Stimulated activated CD4-positive, alpha-beta T cell treated with anti-CD3 and anti-CD28 coated beads, Interleukin-1b, Interleukin-23, amount 100 ng/mL, for 4 hours (primary cell): ENCODE results near the gene IRF8.
"Not testable (repeated sequence)": the region's sequence is repeated elsewhere in the genome, so short reads cannot be mapped to it uniquely, and the experiment has no call there.

Experiments used
- DNase-seq, 2 donors: peaks; one replicate each; pipeline ENCODE4 v3.0.0-alpha.2; 2020; ENCODE audit warnings: low read depth in 2 of 2

IRF8 gene

GRCh38 chr16:85898521-85899442 is at the start of gene IRF8:
IRF8 (plus strand) TSS chr16:85899162; CDS start chr16:85903016, 3,854 bp downstream.
- DNase-seq = peak; percentile 81 to 89

GRCh38 chr16:85849388-85849787 is 49.6 kb upstream of the IRF8 start:
- DNase-seq = no peak

- no peak for DNase-seq
These were observed 48.5 kb upstream of the IRF8 start for GRCh38 chr16:85850344-85850880.

GRCh38 chr16:85851034-85851785 is 47.8 kb upstream of the IRF8 start:
- DNase-seq = no peak

- no peak for DNase-seq
These were observed 45.1 kb upstream of the IRF8 start for GRCh38 chr16:85853547-85854545.

GRCh38 chr16:85854935-85855334 is 44.0 kb upstream of the IRF8 start:
- no peak for DNase-seq

GRCh38 chr16:85856079-85856478 is 42.9 kb upstream of the IRF8 start:
- DNase-seq = no peak

- no peak for DNase-seq
These were observed 42.4 kb upstream of the IRF8 start for GRCh38 chr16:85856585-85856984.

GRCh38 chr16:85857406-85857805 is 41.6 kb upstream of the IRF8 start:
- DNase-seq = no peak

GRCh38 chr16:85858571-85858970 is 40.4 kb upstream of the IRF8 start:
- not testable (repeated sequence) for DNase-seq

- no peak for DNase-seq
These were observed 39.8 kb upstream of the IRF8 start for GRCh38 chr16:85858984-85859817.

- DNase-seq = no peak
These were observed 39.2 kb upstream of the IRF8 start for GRCh38 chr16:85859818-85860125.

- no peak for DNase-seq
These were observed 38.4 kb upstream of the IRF8 start for GRCh38 chr16:85860413-85861094.

GRCh38 chr16:85861095-85861825 is 37.7 kb upstream of the IRF8 start:
- no peak for DNase-seq

- DNase-seq = no peak
These were observed 36.2 kb upstream of the IRF8 start for GRCh38 chr16:85862476-85863383.

- no peak for DNase-seq
These were observed 35.6 kb upstream of the IRF8 start for GRCh38 chr16:85863384-85863774.

- no peak for DNase-seq
These were observed 34.0 kb upstream of the IRF8 start for GRCh38 chr16:85864965-85865364.

GRCh38 chr16:85867189-85867588 is 31.8 kb upstream of the IRF8 start:
- DNase-seq = no peak
